Loucy (cell line): ENCODE results near the gene TNFAIP3.

ENCODE experiments used
- CTCF ChIP-seq: fragments of 200-600 bp; sonication (generic); conservative IDR thresholded peaks from 2 replicates; pipeline ENCODE4 v1.5.1; 2014; ENCODE audit warnings: mild to moderate bottlenecking, antibody characterized with exemption, low read length
- EZH2phosphoT487 ChIP-seq: fragments of 200-600 bp; IDR thresholded peaks from 2 replicates; pipeline ENCODE4 v1.6.1; 2018; ENCODE audit warnings: antibody characterized with exemption, mild to moderate bottlenecking, moderate library complexity, borderline replicate concordance

- no peak for TF ChIP-seq CTCF
- no peak for TF ChIP-seq EZH2phosphoT487
These were observed 37.4 kb upstream of the TNFAIP3 start for GRCh38 chr6:137829641-137830083.
